ENCODE measurements around the gene ANO4.

The ANO4 gene

DNA sequence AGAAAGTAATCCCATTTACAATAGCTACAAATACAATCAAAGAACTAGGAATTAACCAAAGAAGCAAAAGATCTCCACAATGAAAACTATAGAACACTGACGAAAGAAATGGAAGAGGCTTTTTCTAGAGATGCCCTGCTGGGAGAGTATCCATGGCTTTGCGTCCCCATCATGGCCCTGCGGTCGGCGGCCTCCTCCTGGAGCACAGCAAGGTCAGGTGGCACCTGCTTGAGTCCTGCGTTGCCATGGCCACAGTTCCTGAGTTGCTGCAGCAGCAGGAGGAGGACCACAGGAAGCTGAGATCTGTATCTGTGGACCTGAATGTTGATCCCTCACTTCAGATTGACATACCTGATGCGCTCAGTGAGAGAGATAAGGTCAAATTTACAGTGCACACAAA is 271.9 kb downstream of the ANO4 start:
- no peak overlapping the region for H3K27ac ChIP-seq
- TF ChIP-seq ZFX (IDR thresholded peaks at IDR 0.05; ENCODE audit: borderline replicate concordance): no peak
- TF ChIP-seq, protein P1, sequence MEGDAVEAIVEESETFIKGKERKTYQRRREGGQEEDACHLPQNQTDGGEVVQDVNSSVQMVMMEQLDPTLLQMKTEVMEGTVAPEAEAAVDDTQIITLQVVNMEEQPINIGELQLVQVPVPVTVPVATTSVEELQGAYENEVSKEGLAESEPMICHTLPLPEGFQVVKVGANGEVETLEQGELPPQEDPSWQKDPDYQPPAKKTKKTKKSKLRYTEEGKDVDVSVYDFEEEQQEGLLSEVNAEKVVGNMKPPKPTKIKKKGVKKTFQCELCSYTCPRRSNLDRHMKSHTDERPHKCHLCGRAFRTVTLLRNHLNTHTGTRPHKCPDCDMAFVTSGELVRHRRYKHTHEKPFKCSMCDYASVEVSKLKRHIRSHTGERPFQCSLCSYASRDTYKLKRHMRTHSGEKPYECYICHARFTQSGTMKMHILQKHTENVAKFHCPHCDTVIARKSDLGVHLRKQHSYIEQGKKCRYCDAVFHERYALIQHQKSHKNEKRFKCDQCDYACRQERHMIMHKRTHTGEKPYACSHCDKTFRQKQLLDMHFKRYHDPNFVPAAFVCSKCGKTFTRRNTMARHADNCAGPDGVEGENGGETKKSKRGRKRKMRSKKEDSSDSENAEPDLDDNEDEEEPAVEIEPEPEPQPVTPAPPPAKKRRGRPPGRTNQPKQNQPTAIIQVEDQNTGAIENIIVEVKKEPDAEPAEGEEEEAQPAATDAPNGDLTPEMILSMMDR (IDR thresholded peaks at IDR 0.05): no peak

DNA sequence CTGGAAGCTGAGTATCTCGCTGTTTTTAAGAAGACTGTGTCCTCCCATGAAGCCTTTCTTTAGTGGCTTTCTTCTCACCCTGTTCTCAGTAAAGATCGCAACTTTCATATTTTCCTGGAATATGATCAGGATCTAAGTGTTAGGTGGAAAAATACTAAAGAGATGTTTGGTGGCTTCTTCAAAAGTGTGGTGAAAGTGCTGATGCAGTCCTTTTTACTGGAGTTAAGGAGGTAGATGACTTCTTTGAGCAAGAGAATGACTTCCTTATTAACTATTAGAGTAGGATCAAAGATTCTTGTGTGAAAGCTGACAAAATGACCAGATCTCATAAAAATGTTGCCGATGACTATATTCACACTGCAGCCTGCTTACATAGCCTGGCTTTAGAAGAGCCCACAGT is 273.8 kb downstream of the ANO4 start:
- H3K27ac ChIP-seq: no peak overlapping the region
- TF ChIP-seq, protein P1 (IDR thresholded peaks at IDR 0.05): no peak
- TF ChIP-seq ZFX (IDR thresholded peaks at IDR 0.05; ENCODE audit: borderline replicate concordance): no peak

DNA sequence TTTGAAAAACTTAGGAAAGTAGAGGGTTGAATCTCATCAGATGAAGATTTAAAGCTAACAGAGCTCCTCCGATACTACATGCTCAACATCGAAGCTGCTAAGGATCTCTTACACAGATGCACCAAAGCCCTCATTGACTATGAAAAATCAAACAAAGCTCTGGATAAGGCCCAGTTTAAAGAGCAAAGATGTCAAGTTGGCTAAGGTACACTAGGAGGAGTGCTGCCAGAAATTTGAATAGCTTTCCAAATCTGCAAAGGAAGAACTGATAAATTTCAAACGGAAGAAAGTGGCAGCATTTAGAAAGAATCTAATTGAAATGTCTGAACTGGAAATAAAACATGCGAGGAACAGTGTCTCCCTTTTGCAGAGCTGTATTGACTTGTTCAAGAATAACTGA is 274.3 kb downstream of the ANO4 start:
- TF ChIP-seq ZFX (IDR thresholded peaks at IDR 0.05; ENCODE audit: borderline replicate concordance): no peak
- TF ChIP-seq, protein P1 (IDR thresholded peaks at IDR 0.05): no peak
- no peak overlapping the region for H3K27ac ChIP-seq

DNA sequence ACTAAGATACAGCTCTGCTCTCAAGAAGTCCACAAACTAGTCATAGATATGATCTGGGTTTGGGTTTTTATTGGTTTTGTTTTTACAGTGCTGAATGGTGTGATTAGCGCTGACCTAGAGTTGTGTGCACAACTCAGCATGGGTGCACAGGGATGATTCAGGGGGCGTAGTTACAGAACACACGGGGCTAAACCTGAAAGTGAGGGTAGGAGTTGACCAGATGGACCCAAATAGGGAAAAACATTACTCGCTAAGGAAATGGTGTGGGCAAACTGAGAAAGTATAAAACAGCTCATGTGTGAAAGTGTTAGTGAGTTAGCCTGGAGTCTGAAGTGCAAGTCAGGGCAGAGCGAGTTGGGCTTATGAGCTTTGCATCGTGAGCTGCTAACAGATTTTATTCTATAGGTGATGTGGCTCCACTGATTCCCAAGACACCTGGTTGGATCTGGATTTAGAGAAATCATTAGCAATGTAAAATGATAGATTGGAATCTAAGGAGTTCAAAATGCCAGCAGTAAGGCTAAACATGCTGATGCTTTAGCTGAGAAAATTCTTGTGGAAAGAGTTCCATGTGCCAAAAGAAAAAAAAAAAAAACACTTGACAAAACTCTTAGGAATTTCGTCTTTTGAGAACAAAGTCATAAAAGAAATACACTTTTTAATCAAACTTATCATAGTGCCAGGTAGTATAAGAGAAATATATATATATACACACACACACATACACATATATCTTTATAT is 280.5 kb downstream of the ANO4 start:
- H3K27ac ChIP-seq: no peak overlapping the region
- TF ChIP-seq, protein P1 (IDR thresholded peaks at IDR 0.05): no peak
- no peak for TF ChIP-seq ZFX (IDR thresholded peaks at IDR 0.05; ENCODE audit: borderline replicate concordance)

DNA sequence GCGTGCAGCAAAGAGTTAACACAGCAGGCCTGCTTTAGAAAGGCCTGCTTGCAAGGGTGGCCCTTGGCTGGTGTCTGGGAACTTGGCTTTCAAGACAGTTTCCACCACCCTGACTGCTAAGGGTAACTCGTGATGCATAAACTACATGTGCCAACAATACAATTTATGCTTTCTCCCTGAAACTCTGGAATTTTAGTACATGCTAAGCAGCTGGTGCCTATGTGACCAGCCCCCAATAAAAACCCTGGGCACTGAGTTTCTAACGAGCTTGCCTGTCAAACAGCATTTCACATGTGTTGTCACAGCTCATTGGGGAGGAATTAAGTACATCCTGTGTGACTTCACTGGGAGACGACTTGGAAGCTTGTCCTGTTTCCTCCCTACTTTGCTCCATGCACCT is 282.3 kb downstream of the ANO4 start:
- TF ChIP-seq ZFX (IDR thresholded peaks at IDR 0.05; ENCODE audit: borderline replicate concordance): no peak
- TF ChIP-seq, protein P1 (IDR thresholded peaks at IDR 0.05): no peak
- H3K27ac ChIP-seq: no peak overlapping the region

DNA sequence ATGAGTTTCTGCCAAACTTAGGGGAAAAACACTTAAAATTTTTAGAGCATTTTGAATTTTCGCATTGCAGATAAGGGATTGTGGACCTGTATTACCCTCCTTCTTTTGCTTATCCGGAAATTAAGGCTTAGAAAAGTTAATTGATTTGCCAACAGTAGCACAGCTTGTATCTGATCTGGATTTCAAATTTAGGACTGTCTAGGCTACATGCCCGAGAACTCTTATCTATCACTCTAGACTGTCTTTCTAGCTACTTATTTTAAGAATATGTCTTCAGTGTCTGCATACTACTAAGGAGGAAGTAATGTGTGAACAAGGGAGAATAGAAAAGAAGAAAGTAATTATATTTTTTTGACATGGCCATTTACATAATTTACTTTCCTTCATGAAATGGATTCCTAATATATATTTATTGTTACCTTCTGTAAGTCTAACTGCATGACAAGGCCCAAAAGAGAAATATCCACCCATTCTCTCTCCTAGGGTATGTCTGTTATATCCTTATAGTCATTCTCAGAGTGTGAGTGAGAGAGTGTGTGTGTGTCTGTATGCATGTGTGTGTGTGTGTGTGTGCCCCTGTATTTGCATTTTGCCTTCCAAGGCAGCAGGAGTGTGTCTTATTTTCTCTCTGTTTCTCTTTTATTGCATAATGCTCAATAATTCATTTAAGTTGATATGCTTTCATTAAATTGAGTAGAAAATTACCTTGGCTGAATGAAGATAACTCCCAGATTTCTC is 283.4 kb downstream of the ANO4 start:
- TF ChIP-seq ZFX (IDR thresholded peaks at IDR 0.05; ENCODE audit: borderline replicate concordance): no peak
- TF ChIP-seq, protein P1 (IDR thresholded peaks at IDR 0.05): no peak
- no peak overlapping the region for H3K27ac ChIP-seq
